CD4-positive, alpha-beta T cell (primary cell): ENCODE results near the gene CLDN6. TPM values are rescaled to one million over a fixed set of nuclear protein-coding genes. Genes with fewer than 3 reads are reported as not detected.

Experiments used
- ATAC-seq: fragments of 200-7000 bp; cut with Tn5 transposase; one replicate; pipeline ENCODE4 v1.10.0; 2022; ENCODE audit warnings: mild to moderate bottlenecking; ENCODE audit not compliant: poor library complexity
- CTCF ChIA-PET: fragments of 350-600 bp; sonication (Branson Sonifier 250); formaldehyde crosslinking; loops from one replicate; lab custom pipeline; 2021; ENCODE audit warnings: antibody characterized with exemption, inconsistent platforms; lab: Charles Lee
- POLR2A ChIA-PET: fragments of 350-600 bp; sonication (Branson Sonifier 250); formaldehyde crosslinking; loops from one replicate; lab custom pipeline; 2021; ENCODE audit warnings: antibody characterized with exemption, inconsistent platforms; lab: Charles Lee
- DNase-seq, 14 experiments: peaks; one replicate each; pipeline ENCODE4 v3.0.0-alpha.2; 2013 to 2020; ENCODE audit warnings: mixed read lengths in 2 of 14
- H3K27ac ChIP-seq, 2 donors: one replicate each; pipeline versions ENCODE4 v1.5.1 to v1.7.0; 2013; ENCODE audit warnings: low read length in 2 of 2, low read depth in 1 of 2, mild to moderate bottlenecking in 1 of 2
- H3K27me3 ChIP-seq, 2 experiments: 1 replicate in 1 of 2; 2 replicates in 1 of 2; pipeline versions ENCODE4 v1.6.1 to v1.7.0; 2013; ENCODE audit warnings: low read length in 2 of 2, control low read depth in 1 of 2, mild to moderate bottlenecking in 1 of 2, moderate library complexity in 1 of 2; ENCODE audit not compliant: insufficient read depth in 2 of 2, control insufficient read depth in 1 of 2
- H3K36me3 ChIP-seq: one replicate; pipeline ENCODE4 v1.6.1; 2013; ENCODE audit warnings: low read length, control low read depth; ENCODE audit not compliant: insufficient read depth
- H3K4me1 ChIP-seq: one replicate; pipeline ENCODE4 v1.6.1; 2013; ENCODE audit warnings: low read length, control low read depth; ENCODE audit not compliant: insufficient read depth
- H3K4me3 ChIP-seq: one replicate; pipeline ENCODE4 v1.5.1; 2013; ENCODE audit warnings: mild to moderate bottlenecking, low read length, moderate library complexity
- H3K9me3 ChIP-seq, 2 experiments: 1 replicate in 1 of 2; 2 replicates in 1 of 2; pipeline versions ENCODE4 v1.6.1 to v1.7.0; 2013; ENCODE audit warnings: low read length in 2 of 2, mild to moderate bottlenecking in 2 of 2, control low read depth in 1 of 2, moderate library complexity in 1 of 2; ENCODE audit not compliant: control insufficient read depth in 1 of 2, insufficient read depth in 1 of 2
- H3K27ac Mint-ChIP-seq: one replicate; pipeline ENCODE4 v1.8.0; 2020; ENCODE audit warnings: mixed read lengths
- H3K27me3 Mint-ChIP-seq: one replicate; pipeline ENCODE4 v1.8.0; 2021; ENCODE audit warnings: mixed read lengths
- H3K36me3 Mint-ChIP-seq: one replicate; pipeline ENCODE4 v1.8.0; 2021; ENCODE audit warnings: low read depth, mixed read lengths
- H3K4me1 Mint-ChIP-seq: one replicate; pipeline ENCODE4 v1.8.0; 2021; ENCODE audit warnings: low read depth, mixed read lengths
- H3K4me3 Mint-ChIP-seq: one replicate; pipeline ENCODE4 v1.8.0; 2020; ENCODE audit warnings: mild to moderate bottlenecking, mixed read lengths
- H3K9me3 Mint-ChIP-seq: one replicate; pipeline ENCODE4 v1.8.0; 2020; ENCODE audit warnings: mixed read lengths
- CTCF ChIP-seq: fragments of 200-600 bp; IDR thresholded peaks from one replicate; pipeline ENCODE4 v1.8.0; 2022; ENCODE audit warnings: antibody characterized with exemption, mild to moderate bottlenecking
- intact Hi-C, 2 experiments: fragments of 100-400 bp; cut with DNase I in 1 of 2; cut with micrococcal nuclease in 1 of 2; formaldehyde crosslinking; loops; one replicate each; pipeline versions ENCODE4 v1.15.1 to v1.9.0; 2023 to 2025; cut with DNase I, micrococcal nuclease
- total RNA-seq, 174 experiments: library from RNA in 2 of 174; stranded (reverse) in 2 of 174; gene quantifications; one replicate each; pipeline ENCODE4 v1.2.3 and lab custom pipeline; 2021 to 2026

CLDN6 gene
- total RNA-seq, 2 experiments from 2014 or later, result not detected

GRCh38 chr16:2981899-2982250, 36.1 kb downstream of the CLDN6 start:
- H3K9me3 ChIP-seq, result peaks cover 0 to 7% of the 10 kb centered on the region in 2 experiments
- H3K27ac ChIP-seq, result no peak overlapping the region
- Mint-ChIP-seq H3K4me1 (no peaks in the 10 kb centered on the region), H3K4me3 (peak overlapping the region; percentile 75), H3K27me3 (no peaks in the 10 kb centered on the region), H3K36me3 (no peaks in the 10 kb centered on the region), H3K27ac (no peak overlapping the region), H3K9me3 (no peaks in the 10 kb centered on the region)
- ATAC-seq, result no peak
- H3K27me3 ChIP-seq, result peaks cover 0 to 3% of the 10 kb centered on the region in 2 experiments
- ChIA-PET CTCF (interaction anchor here (0.7 to 1.7 kb wide), 2 partner anchors 12 kb away, joined by 3 to 4 read pairs; no protein-coding TSS in a partner anchor), POLR2A (interaction anchor here (0.7 to 2.1 kb wide), 2 partner anchors 13 to 67 kb away, joined by 3 to 22 read pairs; partner anchors contain the start of gene PAQR4)
- no peak for DNase-seq
- peaks cover 29% of the 10 kb centered on the region for H3K4me1 ChIP-seq
- no peak for TF ChIP-seq CTCF
- H3K4me3 ChIP-seq, result no peak overlapping the region
- intact Hi-C loops, result loop anchor here in 1 of 2 experiments (2.0 to 5.0 kb wide), 3 partner anchors 39 to 105 kb away; partner anchors contain the start of genes FLYWCH1 and TNFRSF12A
- H3K36me3 ChIP-seq, result no peaks in the 10 kb centered on the region

- peak overlapping the region; percentile 93 for H3K4me3 ChIP-seq
- peaks cover 29% of the 10 kb centered on the region for H3K4me1 ChIP-seq
- no peak for ATAC-seq
- intact Hi-C loops, result loop anchor here in 1 of 2 experiments (5.0 kb wide), 2 partner anchors 69 to 104 kb away; partner anchors contain the start of gene FLYWCH1
- Mint-ChIP-seq H3K27ac (peak overlapping the region; percentile 49), H3K9me3 (no peaks in the 10 kb centered on the region), H3K4me1 (no peaks in the 10 kb centered on the region), H3K4me3 (peak overlapping the region; percentile 75), H3K36me3 (no peaks in the 10 kb centered on the region), H3K27me3 (no peaks in the 10 kb centered on the region)
- no peak for DNase-seq
- no peak for TF ChIP-seq CTCF
- H3K36me3 ChIP-seq, result no peaks in the 10 kb centered on the region
- ChIA-PET CTCF (interaction anchor here (0.7 to 1.7 kb wide), 4 partner anchors 11 to 50 kb away, joined by 3 to 4 read pairs (median 3); no protein-coding TSS in a partner anchor), POLR2A (interaction anchor here (0.7 to 2.1 kb wide), 6 partner anchors 13 to 299 kb away, joined by 3 to 22 read pairs (median 3); partner anchors contain the start of genes KCTD5, PAQR4 and TNFRSF12A)
- H3K9me3 ChIP-seq, result peaks cover 0 to 7% of the 10 kb centered on the region in 2 experiments
- peaks cover 0 to 3% of the 10 kb centered on the region in 2 experiments for H3K27me3 ChIP-seq
- H3K27ac ChIP-seq, result no peak overlapping the region
Observed at GRCh38 chr16:2981177-2981898, 36.6 kb downstream of the CLDN6 start.

GRCh38 chr16:2980227-2981176, 37.5 kb downstream of the CLDN6 start, which contains the start of gene PKMYT1:
Gene PKMYT1 (minus strand): TSS chr16:2980446. CDS start chr16:2979657, 789 bp downstream.
- Mint-ChIP-seq H3K4me3 (peak within 1 kb of the TSS; percentile 82), H3K27me3 (no peaks in the 10 kb centered on the region), H3K27ac (peak within 1 kb of the TSS; percentile 49), H3K36me3 (no peaks in the 10 kb centered on the region), H3K4me1 (no peaks in the 10 kb centered on the region), H3K9me3 (no peaks in the 10 kb centered on the region)
- H3K27me3 ChIP-seq, result peaks cover 0 to 3% of the 10 kb centered on the region in 2 experiments
- peak within 1 kb of the TSS; percentile 93 for H3K4me3 ChIP-seq
- H3K36me3 ChIP-seq, result no peaks in the 10 kb centered on the region
- intact Hi-C loops, result loop anchor here in 1 of 2 experiments (1.0 to 5.0 kb wide), 4 partner anchors 11 to 103 kb away; partner anchors contain the start of genes FLYWCH1 and PAQR4
- peak; percentile 86 to 98 (median 94) for DNase-seq
- ATAC-seq, result peak; percentile 95
- ChIA-PET CTCF (interaction anchor here (0.8 to 1.7 kb wide), 3 partner anchors 10 to 50 kb away, joined by 3 to 4 read pairs (median 3); no protein-coding TSS in a partner anchor), POLR2A (interaction anchor here (0.6 to 2.1 kb wide), 11 partner anchors 12 to 596 kb away, joined by 3 to 22 read pairs (median 3); partner anchors contain the start of genes KCTD5, KREMEN2, PAQR4 and TNFRSF12A)
- peaks cover 29% of the 10 kb centered on the region for H3K4me1 ChIP-seq
- peak within 1 kb of the TSS; percentile 50 to 73 for H3K27ac ChIP-seq
- TF ChIP-seq CTCF, result no peak
- peaks cover 0 to 7% of the 10 kb centered on the region in 2 experiments for H3K9me3 ChIP-seq
